CD1c-positive myeloid dendritic cell (primary cell): ENCODE results near the gene STRIP2.
A peak's percentile ranks its signal among the peaks of the same experiment; 100 is the strongest.

Source experiments
- DNase-seq: peaks from one replicate; pipeline ENCODE4 v3.0.0-alpha.2; 2016; ENCODE audit errors: extremely low spot score

STRIP2 gene

GRCh38 chr7:129530795-129531391 lies 96.7 kb downstream of the STRIP2 start:
- peak; percentile 47 for DNase-seq

GRCh38 chr7:129531721-129532120 lies 97.5 kb downstream of the STRIP2 start:
- DNase-seq, result no peak

- no peak for DNase-seq
Observed at GRCh38 chr7:129532375-129532774, 98.1 kb downstream of the STRIP2 start.

GRCh38 chr7:129534558-129535274 lies 100.5 kb downstream of the STRIP2 start:
- peak; percentile 25 for DNase-seq

- DNase-seq, result no peak
Observed at GRCh38 chr7:129535896-129536295, 101.7 kb downstream of the STRIP2 start.

GRCh38 chr7:129536323-129536722 lies 102.1 kb downstream of the STRIP2 start:
- DNase-seq, result peak; percentile 41
